CD4-positive, alpha-beta T cell treated with Interleukin-1 beta for 1 hour (primary cell): ENCODE results near the gene COX6A1.

Experiments
- DNase-seq, 2 donors: peaks; one replicate each; pipeline ENCODE4 v3.0.0-alpha.2; 2020 to 2022

COX6A1 gene

DNA sequence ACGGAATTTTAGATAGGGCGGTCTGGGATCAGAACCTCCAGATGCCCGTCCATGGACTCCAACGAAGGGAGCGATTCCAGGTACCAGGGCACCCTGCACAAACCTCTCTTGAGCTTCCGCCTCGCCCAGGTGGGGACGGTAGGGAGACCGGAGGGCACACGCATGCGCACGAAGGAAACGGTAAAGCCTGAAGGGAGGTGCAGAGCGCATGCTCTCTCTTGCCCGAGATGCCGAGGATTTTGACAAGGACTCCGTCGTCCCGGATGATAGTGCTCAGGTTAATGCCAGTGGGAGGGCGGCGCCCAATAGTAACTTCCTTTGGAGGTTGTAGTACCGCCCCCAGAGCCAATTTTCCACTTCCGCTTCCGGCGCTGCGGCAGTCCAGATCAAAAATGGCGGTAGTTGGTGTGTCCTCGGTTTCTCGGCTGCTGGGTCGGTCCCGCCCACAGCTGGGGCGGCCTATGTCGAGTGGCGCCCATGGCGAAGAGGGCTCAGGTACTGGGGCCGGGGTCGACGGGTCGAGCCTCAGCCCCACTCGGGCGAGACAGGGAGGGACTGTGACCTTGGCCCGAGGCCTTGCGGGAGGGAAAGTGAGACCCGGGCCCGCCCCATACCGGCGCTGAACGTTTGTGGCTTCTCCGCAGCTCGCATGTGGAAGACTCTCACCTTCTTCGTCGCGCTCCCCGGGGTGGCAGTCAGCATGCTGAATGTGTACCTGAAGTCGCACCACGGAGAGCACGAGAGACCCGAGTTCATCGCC is at the start of gene COX6A1:
Gene COX6A1 (plus strand): TSS at position 379 of the 760 bp plus-strand sequence. CDS start 14 bp downstream, at position 393.
- DNase-seq, result peak; percentile 99

DNA sequence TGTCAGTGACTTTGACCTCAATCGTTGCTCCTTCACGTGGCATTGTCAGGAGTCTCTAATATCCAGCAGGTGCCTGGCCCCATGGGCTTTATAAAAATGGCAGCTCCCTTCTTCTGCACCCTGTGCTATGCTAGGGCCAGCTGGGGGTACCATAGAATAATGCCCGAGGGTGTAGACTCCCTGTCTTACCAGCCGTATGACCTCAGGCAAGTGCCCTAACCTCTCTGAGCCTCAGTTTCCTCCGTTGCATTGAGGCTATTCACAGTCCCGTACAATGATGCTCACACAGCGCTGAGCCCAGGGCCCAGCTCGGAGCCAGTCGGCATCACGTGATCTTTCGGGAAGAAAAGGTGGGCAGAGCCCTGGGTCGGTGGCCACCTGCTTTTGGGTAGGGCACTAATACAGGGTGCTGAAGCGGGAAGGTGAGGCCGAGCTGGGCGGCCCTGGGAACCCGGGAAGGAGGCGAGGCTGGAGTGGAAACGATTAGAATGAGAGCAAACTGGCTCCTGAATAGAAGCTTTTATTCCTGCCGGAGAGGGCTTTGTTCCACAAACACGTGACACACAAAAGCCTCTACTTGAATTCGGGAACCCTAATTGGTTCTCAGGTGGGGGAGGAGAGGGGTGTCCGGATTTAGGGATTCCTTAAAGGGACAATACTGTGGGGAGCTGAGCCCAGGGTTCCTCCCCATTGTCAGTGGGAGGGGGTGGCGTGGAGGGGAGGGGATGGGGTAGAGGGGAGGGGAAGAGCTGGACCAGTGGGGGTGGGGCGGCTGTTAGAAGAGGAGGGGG is 49.0 kb upstream of the COX6A1 start:
- DNase-seq, result no peak

DNA sequence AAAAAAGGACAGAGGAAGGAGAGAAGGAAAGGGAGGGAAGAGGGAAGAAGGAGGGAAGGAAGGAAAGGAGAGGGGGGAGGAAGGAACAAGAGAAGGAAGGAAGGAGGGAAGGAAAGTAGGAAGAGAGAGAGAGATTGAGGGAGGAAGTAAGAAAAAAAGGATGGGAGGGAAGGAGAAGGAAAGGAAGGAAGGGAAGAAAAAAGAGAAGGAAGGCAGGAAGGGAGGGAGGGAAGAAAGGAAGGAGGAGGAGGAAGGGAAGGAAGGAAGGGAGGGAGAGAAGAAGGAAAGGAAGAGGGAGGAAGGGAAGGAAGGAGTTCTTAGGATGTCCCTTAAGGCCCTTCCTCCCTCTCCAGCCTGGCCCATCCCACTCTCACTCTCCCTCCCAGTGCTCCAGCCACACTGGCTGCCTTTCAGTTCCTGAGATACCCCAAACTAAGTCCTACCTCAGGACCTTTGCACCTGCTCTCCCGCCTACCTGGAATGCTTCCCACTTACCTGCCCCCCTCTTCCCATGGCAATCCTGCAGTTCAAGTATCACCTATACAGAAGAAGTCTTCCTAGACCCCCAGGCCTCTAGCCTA is 47.3 kb upstream of the COX6A1 start:
- DNase-seq, result no peak

DNA sequence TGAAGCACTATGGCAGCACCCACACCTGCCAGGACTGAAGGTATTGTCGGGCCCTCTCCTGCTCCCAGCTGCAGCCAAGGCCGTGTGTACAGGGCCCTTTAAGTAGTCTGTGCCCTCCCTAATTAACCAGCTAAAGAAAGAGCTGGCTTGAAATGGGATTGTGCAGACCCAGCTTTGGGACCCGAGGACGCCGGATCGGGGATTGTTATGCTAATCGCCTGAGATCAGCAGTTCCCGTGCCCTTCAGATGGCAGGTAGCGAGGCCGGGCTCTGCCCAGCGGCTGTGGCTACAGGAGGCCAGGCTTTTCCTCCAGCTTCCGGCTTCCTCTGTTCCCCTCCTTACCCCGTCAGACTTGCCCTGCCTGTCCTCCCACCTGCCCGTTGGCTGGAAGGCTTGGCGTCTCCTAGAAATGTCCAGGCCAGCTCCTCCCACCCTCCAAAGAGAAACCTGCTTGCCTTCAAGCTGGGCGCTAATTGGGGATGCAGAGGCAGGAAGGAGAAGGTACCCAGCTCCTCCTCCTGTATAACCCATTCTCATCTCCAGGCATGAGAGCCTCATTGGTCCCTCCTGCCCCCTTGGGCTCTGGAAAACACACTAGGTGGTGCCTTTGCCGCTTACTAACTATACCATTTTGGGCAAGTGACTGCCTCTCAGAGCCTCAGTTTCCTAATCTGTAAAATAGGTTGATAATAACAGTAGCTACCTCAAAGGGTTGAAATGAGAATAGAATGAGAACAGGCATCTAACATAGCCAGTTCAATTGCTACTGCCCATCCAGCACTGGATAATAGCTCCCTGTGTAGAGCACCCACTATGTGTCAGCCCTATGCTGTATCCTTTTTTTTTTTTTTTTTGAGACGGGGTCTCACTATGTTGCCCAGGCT is 43.2 kb upstream of the COX6A1 start:
- DNase-seq, result no peak

- DNase-seq, result no peak
Observed at GRCh38 chr12:120397824-120398540, 39.9 kb upstream of the COX6A1 start.

- no peak for DNase-seq
Observed at GRCh38 chr12:120399531-120399930, 38.4 kb upstream of the COX6A1 start.

GRCh38 chr12:120402217-120402616 is 35.7 kb upstream of the COX6A1 start:
- no peak for DNase-seq

GRCh38 chr12:120403869-120404268 is 34.0 kb upstream of the COX6A1 start:
- DNase-seq, result no peak

GRCh38 chr12:120404271-120404670 is 33.6 kb upstream of the COX6A1 start:
- no peak for DNase-seq

- DNase-seq, result no peak
Observed at GRCh38 chr12:120406069-120406468, 31.8 kb upstream of the COX6A1 start.

DNA sequence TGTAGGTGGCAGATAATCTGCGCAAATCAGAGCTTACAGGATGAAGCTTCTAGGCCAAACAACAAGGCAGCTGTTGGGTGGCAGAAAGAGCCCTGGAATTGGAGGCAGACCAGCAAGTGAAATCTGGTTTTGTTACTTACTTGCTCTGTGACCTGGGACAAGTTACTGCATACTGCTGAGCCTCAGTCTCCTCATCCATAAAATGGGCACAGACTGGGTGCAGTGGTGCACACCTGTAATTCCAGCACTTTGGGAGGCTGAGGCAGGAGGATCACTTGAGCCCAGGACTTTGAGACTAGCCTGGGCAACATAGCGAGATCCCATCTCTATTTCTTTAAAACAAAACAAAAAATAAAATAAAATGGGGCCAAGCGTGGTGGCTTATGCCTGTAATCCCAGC is 31.4 kb upstream of the COX6A1 start:
- no peak for DNase-seq

GRCh38 chr12:120408771-120409170 is 29.1 kb upstream of the COX6A1 start:
- DNase-seq, result no peak

GRCh38 chr12:120412421-120412820 is 25.5 kb upstream of the COX6A1 start:
- DNase-seq, result no peak

- DNase-seq, result no peak
Observed at GRCh38 chr12:120413901-120414695, 23.8 kb upstream of the COX6A1 start.

- DNase-seq, result no peak
Observed at GRCh38 chr12:120416490-120417216, 21.3 kb upstream of the COX6A1 start.

- DNase-seq, result no peak
Observed at GRCh38 chr12:120417917-120418580, 19.9 kb upstream of the COX6A1 start.

GRCh38 chr12:120421701-120422100 is 16.2 kb upstream of the COX6A1 start:
- no peak for DNase-seq

DNA sequence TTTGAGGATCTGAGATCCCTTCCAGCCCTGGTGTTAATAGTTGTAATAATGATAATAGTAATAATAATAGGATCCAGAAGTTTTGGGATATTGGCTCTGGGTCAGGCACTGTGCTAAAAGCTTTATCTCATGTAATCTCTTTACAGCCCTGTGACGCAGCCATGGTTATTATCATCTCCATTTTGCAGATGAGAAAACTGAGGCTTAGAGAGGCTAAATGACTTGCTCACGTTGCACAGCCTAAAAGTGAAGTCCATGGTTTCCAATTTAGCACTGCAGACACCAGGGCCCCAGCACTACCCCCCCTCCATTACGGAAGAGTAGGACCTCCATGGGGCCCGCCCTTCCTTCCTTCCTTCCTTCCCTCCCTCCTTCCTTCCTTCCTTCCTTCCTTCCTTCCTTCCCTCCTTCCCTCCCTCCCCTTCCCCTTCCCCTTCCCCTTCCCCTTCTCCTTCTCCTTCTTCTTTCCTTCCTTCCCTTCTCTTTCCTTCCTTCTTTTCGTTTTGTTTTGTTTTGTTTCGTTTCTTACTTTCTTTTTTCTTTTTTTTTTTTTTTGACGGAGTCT is 14.9 kb upstream of the COX6A1 start:
- no peak for DNase-seq

- DNase-seq, result no peak
Observed at GRCh38 chr12:120425797-120426196, 12.1 kb upstream of the COX6A1 start.
